NT2/D1 (cell line): ENCODE measurements around the gene FOXRED1.

Experiments used
- SUZ12 ChIP-seq: IDR thresholded peaks from 2 replicates; pipeline ENCODE4 v1.6.1; 2011; ENCODE audit not compliant: insufficient read length, insufficient read depth; ENCODE audit errors: extremely low read depth
- YY1 ChIP-seq: IDR thresholded peaks from 2 replicates; pipeline ENCODE4 v1.6.1; 2011; ENCODE audit not compliant: insufficient read length, insufficient read depth

DNA sequence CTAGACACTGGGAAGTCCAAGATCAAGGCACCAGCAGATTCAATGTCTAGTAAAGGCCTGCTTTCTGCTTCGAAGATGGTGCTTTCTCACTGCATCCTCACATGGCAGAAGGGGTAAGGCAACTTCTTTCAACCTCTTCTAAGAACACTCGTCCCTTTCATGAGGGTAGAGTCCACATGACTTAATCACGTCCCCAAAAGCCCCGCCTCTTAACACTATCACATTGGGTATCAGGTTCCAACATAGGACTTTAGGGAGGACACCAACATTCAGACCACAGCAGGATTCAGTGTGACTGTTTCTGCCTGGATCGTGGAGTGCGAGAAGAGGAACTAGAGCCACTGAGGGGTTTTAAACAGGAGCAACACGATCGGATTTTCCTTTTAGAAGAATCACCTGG is 10.2 kb downstream of the FOXRED1 start:
- TF ChIP-seq SUZ12: no peak
- no peak for TF ChIP-seq YY1
